Activated CD4-positive, alpha-beta memory T cell treated with anti-CD3 and anti-CD28 coated beads for 36 hours (primary cell): ENCODE results near the gene SLC22A15. TPM values are rescaled to one million over a fixed set of nuclear protein-coding genes. Genes with fewer than 3 reads are reported as not detected.
"Not testable (repeated sequence)": the region's sequence is repeated elsewhere in the genome, so short reads cannot be mapped to it uniquely, and the experiment has no call there.

Experiments
- CTCF ChIA-PET: fragments of 350-600 bp; sonication (Branson Sonifier 250); formaldehyde crosslinking; loops from one replicate; lab custom pipeline; 2021; ENCODE audit warnings: antibody characterized with exemption, inconsistent platforms; lab: Charles Lee
- POLR2A ChIA-PET: fragments of 350-600 bp; sonication (Branson Sonifier 250); formaldehyde crosslinking; loops from one replicate; lab custom pipeline; 2021; ENCODE audit warnings: antibody characterized with exemption; lab: Charles Lee
- DNase-seq: peaks from one replicate; pipeline ENCODE4 v3.0.0-alpha.2; 2020
- H3K27ac Mint-ChIP-seq: one replicate; pipeline ENCODE4 v1.8.0; 2021; ENCODE audit warnings: mixed read lengths
- H3K27me3 Mint-ChIP-seq: one replicate; pipeline ENCODE4 v1.8.0; 2021; ENCODE audit warnings: mixed read lengths
- H3K36me3 Mint-ChIP-seq: one replicate; pipeline ENCODE4 v1.8.0; 2021; ENCODE audit warnings: mixed read lengths
- H3K4me1 Mint-ChIP-seq: one replicate; pipeline ENCODE4 v1.8.0; 2021; ENCODE audit warnings: low read depth, mixed read lengths
- H3K4me3 Mint-ChIP-seq: one replicate; pipeline ENCODE4 v1.8.0; 2021; ENCODE audit warnings: mild to moderate bottlenecking, mixed read lengths
- H3K9me3 Mint-ChIP-seq: one replicate; pipeline ENCODE4 v1.8.0; 2021; ENCODE audit warnings: mixed read lengths
- intact Hi-C: fragments of 100-400 bp; cut with micrococcal nuclease; formaldehyde crosslinking; loops from one replicate; pipeline ENCODE4 v1.15.1; 2023
- total RNA-seq, 2 experiments: library from RNA; stranded (reverse); gene quantifications; one replicate each; pipeline ENCODE4 v1.2.3, GENCODE V29; 2021

The SLC22A15 gene
- total RNA-seq, 2 experiments from 2014 or later = 0.69 to 1.7 TPM

DNA sequence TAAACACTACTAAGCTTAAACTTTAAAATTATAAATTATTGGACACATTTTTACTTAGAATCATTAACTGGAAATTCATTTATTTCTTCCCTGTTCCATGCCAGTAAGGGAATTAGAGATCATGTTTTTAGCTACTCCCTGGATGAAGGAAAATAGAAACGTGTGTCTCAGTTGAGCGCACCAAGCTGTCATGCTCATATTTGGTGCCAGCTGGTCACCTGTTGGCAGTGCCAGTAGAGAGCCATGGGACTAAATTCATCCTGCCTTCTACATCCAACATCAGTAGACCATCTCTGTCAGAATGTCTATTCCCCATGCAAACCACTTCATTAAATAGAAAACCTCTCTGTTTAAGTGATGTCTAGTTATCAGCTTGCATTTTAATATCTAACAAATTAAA is 17.4 kb upstream of the SLC22A15 start:
- Mint-ChIP-seq H3K36me3 (no peaks in the 10 kb centered on the region), H3K9me3 (no peaks in the 10 kb centered on the region), H3K27ac (no peak overlapping the region), H3K4me1 (no peaks in the 10 kb centered on the region), H3K4me3 (no peak overlapping the region), H3K27me3 (peaks cover 30% of the 10 kb centered on the region)
- POLR2A ChIA-PET = no interaction called here
- DNase-seq = no peak
- intact Hi-C loops = no loop called here
- CTCF ChIA-PET = interaction anchor here (0.7 to 0.9 kb wide), 2 partner anchors 60 to 155 kb away, joined by 3 read pairs; no protein-coding TSS in a partner anchor

DNA sequence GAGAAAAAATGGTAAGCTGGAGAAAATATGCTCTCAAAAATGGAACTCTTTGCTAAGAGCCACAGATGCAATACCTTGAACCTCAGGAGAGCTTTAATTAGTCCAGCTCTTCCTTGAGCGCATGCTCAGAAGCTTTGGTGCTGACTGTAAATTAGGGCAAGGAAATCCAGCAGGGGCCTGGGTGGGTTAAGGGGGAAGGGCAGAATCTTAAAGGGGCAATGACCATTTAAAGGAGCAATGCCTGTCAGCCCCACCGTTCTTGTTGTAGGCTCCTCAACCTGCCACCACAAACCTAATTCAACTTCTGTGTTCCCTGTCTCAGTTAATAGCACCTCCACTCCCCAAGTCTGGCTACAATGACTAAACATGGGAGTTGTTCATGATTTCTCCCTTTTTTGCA is 6.8 kb upstream of the SLC22A15 start:
- POLR2A ChIA-PET = no interaction called here
- Mint-ChIP-seq H3K9me3 (no peaks in the 10 kb centered on the region), H3K27ac (no peak overlapping the region), H3K36me3 (no peaks in the 10 kb centered on the region), H3K4me3 (no peak overlapping the region), H3K27me3 (peaks cover 17% of the 10 kb centered on the region), H3K4me1 (no peaks in the 10 kb centered on the region)
- no peak for DNase-seq
- CTCF ChIA-PET = no interaction called here
- intact Hi-C loops = no loop called here

DNA sequence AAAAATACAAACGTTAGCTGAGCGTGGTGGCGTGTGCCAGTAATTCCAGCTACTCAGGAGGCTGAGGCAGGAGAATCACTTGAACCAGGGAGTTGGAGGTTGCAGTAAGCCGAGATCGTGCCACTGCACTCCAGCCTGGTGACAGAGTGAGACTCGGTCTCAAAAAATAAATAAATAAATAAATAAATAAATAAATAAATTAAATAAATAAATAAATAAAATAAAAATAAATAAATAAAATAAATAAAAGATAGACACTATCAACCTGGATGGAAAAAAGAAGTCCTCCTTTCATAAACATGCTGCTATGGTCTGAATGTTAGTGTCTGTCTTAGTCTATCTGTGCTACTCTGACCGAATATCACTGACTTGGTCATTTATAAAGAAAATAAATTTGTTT is 4.5 kb upstream of the SLC22A15 start:
- H3K4me1 Mint-ChIP-seq, H3K36me3 Mint-ChIP-seq, H3K27ac Mint-ChIP-seq, H3K27me3 Mint-ChIP-seq, CTCF ChIA-PET, DNase-seq, POLR2A ChIA-PET, intact Hi-C loops, H3K4me3 Mint-ChIP-seq, H3K9me3 Mint-ChIP-seq: not testable (repeated sequence)

DNA sequence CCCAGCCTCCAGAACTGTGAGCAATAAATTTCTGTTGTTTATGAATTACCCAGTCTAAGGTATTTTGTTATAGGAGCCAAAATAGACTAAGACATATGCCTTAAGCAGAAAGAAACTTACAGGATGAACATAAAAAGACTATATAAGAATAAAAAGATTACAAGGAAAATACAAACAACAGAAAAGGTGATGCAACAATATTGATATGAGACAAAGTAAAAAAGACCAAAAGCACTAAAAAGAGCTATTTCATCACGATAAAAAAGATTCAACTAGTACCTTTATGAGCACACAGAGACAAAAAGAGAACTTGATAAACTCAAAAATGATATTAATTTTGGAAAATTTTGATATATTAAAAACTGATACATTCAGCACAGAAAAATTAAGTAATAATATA is 3.2 kb upstream of the SLC22A15 start:
- POLR2A ChIA-PET = no interaction called here

DNA sequence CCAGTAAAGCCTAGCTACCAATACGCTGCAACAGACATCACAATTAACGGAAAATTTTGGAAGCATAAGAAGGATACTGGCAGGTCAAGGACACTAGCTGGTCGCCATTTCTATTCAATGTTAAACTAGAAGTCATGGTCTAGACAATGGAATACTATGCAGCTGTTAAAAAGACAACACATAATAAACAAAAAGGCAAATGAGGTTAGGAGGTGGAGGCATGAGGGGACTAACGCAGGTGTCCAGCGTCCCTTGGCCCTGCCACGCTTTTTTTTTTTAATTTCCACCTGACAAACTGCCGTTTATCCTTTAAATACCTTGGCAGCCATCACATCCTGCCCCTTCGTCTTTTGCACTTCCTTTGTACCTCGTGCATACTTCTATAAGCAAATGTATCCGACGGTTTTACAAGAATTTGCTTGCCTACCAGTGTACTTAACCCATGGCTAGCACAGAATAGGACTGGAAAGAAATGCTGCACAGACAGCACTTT is 698 bp upstream of the SLC22A15 start:
- Mint-ChIP-seq H3K36me3 (no peaks in the 10 kb centered on the region), H3K27me3 (peaks cover 21% of the 10 kb centered on the region), H3K4me3 (peak overlapping the region; percentile 79), H3K4me1 (peaks cover 4% of the 10 kb centered on the region), H3K27ac (peak overlapping the region; percentile 33), H3K9me3 (no peaks in the 10 kb centered on the region)
- DNase-seq = no peak
- intact Hi-C loops = no loop called here
- CTCF ChIA-PET = interaction anchor here (1.2 kb wide), 1 partner anchor 168 kb away, joined by 4 read pairs; no protein-coding TSS in a partner anchor
- POLR2A ChIA-PET = interaction anchor here (0.7 kb wide), 1 partner anchor 30 kb away, joined by 4 read pairs; no protein-coding TSS in a partner anchor

More for the DNA sequence above, 3.2 kb upstream of the SLC22A15 start:
- CTCF ChIA-PET = interaction anchor here (1.3 kb wide), 1 partner anchor 8 kb away, joined by 5 read pairs; no protein-coding TSS in a partner anchor
- intact Hi-C loops = no loop called here
- Mint-ChIP-seq H3K4me3 (no peak overlapping the region), H3K36me3 (no peaks in the 10 kb centered on the region), H3K4me1 (peaks cover 4% of the 10 kb centered on the region), H3K27me3 (peaks cover 18% of the 10 kb centered on the region), H3K9me3 (no peaks in the 10 kb centered on the region), H3K27ac (no peak overlapping the region)
- DNase-seq = no peak

DNA sequence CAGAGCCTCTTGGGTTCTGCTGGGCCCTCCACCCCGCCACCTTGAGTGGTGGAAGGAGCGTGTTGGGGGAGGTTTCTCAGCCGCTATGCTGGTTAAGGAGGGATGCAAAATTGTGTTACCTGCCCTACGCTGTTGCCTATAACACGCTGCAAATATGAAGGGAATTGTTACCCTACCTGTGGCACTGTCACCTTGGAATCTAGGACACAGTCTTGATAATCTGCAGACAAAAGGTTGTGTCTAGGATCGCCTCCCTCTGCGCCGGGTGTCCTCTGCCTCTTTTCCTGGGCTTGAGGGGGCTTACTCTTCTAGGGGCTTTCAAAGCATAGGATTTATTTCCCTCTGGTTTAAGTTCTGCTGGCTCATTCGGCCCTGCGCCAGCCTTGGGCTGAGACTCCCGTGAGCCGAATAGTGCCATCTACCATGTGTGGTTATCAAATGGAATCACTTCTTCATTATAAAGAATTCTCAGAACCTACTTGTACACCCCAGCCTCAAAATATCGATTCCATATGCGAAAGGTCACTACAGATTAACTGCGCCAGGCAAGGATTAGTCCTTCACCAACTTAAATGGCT is 697 bp downstream of the SLC22A15 start:
- Mint-ChIP-seq H3K27ac (no peak overlapping the region), H3K4me3 (peak overlapping the region; percentile 61), H3K4me1 (peaks cover 4% of the 10 kb centered on the region), H3K27me3 (peaks cover 19% of the 10 kb centered on the region), H3K36me3 (no peaks in the 10 kb centered on the region), H3K9me3 (no peaks in the 10 kb centered on the region)
- ChIA-PET CTCF (no interaction called here), POLR2A (no interaction called here)
- no peak for DNase-seq
- intact Hi-C loops = no loop called here

DNA sequence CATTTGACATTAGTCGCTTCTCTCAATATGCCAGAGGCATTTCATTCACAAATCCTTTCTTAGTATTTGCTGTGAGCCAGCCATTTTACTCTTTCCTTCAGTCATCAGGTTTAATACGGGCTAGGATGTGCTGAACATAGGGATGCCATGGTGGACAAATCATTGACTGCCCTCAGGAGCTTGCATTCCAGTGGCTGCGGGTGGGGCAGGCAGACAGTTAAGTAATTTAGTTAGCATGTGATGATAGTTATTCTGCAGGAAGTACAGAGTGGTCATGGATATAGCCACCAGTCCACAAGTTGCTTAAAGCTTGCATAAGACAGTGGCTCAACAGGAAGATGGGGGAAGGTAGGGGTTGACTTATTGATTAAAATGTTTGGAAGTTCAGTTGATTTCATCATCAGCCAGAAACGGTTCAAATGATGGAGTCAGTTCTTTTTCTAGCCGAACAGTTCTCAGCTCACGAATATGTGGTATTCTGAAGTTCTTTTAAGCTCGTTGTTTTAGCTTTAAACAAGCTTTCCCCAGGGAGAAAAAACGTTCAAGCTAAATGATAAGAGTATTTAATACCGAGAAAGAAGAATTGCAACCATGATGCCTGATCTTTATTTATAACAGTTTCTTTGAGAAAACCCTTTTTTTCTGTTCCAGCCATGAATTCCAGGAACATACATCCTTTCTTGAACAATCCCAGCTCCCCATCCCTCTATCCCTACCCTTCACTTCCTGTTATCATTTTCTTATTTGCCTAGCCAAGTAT is 1.4 kb downstream of the SLC22A15 start:
- DNase-seq = no peak
- peaks cover 4% of the 10 kb centered on the region for H3K4me1 Mint-ChIP-seq
- peak overlapping the region; percentile 61 for H3K4me3 Mint-ChIP-seq
- CTCF ChIA-PET = interaction anchor here (2.1 kb wide), 1 partner anchor 171 kb away, joined by 12 read pairs; no protein-coding TSS in a partner anchor
- H3K27me3 Mint-ChIP-seq = peaks cover 16% of the 10 kb centered on the region
- H3K9me3 Mint-ChIP-seq = no peaks in the 10 kb centered on the region
- intact Hi-C loops = no loop called here
- H3K36me3 Mint-ChIP-seq = no peaks in the 10 kb centered on the region
- no peak overlapping the region for H3K27ac Mint-ChIP-seq
- POLR2A ChIA-PET = no interaction called here

DNA sequence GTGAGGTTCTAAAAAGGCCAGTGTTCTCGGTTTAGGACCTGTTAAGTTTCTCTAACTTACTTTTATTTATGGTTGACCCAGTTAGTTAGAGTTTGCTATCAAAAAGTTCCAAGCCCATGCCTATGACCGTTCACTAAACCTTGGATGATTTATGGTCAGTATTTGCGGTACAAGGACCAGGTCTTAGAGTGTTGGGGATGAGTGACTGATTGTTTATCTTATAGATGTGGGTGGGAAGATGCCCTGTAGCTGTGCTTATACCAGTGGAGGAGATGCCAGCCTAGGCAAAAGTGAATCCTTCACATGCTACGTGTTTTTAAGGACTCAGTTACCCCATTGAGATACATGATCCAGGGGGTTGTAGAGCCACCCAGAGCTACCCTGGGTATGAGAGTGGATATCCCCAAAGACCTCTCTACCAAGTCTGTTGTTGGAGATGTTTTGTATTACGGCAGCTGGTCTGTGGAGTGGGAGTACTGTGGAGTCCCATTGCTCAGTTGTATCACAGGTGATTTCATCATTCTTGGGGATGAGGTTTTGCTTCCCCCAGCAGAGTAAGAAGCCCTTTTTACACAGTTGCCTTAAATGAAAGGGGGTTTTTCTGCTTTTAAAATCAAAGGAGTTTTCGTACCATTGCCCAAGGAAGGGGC is 2.1 kb downstream of the SLC22A15 start:
- Mint-ChIP-seq H3K36me3 (no peaks in the 10 kb centered on the region), H3K27ac (no peak overlapping the region), H3K4me1 (peaks cover 4% of the 10 kb centered on the region), H3K4me3 (no peak overlapping the region), H3K9me3 (no peaks in the 10 kb centered on the region), H3K27me3 (peaks cover 16% of the 10 kb centered on the region)
- DNase-seq = no peak
- POLR2A ChIA-PET = no interaction called here
- intact Hi-C loops = no loop called here
- CTCF ChIA-PET = interaction anchor here (0.6 to 2.1 kb wide), 3 partner anchors 171 to 406 kb away, joined by 3 to 12 read pairs (median 6); no protein-coding TSS in a partner anchor

DNA sequence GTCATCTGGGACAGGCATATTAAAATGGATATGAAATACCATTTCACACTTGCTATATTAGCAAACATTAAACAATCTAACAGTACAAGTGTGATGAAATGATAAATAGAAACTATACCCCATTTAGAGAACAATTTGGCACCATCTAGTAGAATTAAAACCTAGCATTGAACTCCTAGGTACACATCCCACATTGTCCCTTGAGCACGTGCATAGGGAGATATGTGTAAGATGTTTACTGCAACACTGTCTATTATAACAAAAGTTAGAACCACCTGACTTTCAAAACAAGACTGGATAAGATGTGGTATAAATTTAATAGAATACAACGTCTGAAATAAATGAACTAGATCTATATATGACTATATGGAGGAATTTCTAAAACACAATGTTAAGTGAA is 3.8 kb downstream of the SLC22A15 start:
- no peaks in the 10 kb centered on the region for H3K36me3 Mint-ChIP-seq
- CTCF ChIA-PET = interaction anchor here (1.2 to 1.6 kb wide), 3 partner anchors 208 to 372 kb away, joined by 3 to 6 read pairs (median 3); no protein-coding TSS in a partner anchor
- peaks cover 4% of the 10 kb centered on the region for H3K4me1 Mint-ChIP-seq
- no peak overlapping the region for H3K27ac Mint-ChIP-seq
- POLR2A ChIA-PET = no interaction called here
- intact Hi-C loops = no loop called here
- no peak overlapping the region for H3K4me3 Mint-ChIP-seq
- H3K27me3 Mint-ChIP-seq = peaks cover 16% of the 10 kb centered on the region
- DNase-seq = no peak
- no peaks in the 10 kb centered on the region for H3K9me3 Mint-ChIP-seq

DNA sequence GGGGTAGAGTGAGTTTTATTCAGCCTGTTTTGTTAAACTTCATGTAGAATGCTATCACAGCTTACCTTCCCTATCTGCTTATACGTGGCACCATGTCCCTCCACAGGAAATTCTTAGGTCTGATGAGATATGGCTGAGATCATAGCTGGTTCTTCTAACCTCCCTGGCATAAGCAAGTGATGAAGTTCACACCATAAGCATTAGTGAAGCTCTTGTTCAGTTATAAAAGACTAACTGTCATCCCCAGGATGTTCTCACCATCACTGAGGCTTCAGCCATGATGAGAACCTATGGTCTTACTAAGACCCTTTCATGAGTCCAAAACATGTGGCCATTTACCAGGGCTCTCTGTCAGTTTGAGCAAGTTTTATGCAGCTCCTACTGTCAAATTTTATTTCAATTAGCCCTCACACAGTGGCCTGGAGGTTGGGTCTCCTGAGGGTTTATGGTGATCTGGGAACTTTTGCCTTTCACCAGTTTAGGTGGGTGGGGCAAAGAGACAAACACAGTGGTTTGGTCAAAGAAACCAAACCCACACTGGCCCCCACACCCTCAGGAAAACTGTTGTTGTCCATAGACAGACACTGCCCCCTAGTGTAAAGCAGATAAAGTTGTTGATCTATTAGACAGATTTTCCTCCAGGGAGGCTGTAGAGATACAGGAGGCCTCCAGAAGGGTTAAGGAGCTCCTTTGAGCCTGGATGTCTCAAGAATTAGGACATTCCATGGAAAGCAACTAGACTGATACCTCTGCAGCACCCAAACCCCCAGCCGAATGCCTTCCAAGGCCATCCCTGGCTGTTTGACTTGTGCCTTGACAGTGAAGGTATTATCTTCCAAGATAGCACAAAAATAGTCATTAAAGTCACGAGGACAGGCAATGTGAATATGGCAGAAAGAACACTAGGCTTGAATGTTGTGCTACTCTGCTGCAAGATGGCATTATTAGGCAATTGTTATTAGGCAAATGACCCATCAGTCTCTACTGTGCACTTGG is 5.0 kb downstream of the SLC22A15 start:
- ChIA-PET CTCF (interaction anchor here (0.6 to 3.0 kb wide), 31 partner anchors 8 to 844 kb away, joined by 3 to 11 read pairs (median 4); no protein-coding TSS in a partner anchor), POLR2A (no interaction called here)
- DNase-seq = no peak
- Mint-ChIP-seq H3K4me3 (no peak overlapping the region), H3K27ac (no peak overlapping the region), H3K27me3 (peaks cover 12% of the 10 kb centered on the region), H3K9me3 (no peaks in the 10 kb centered on the region), H3K36me3 (no peaks in the 10 kb centered on the region), H3K4me1 (no peaks in the 10 kb centered on the region)
- intact Hi-C loops = loop anchor here (1.0 kb wide), 2 partner anchors 174 to 264 kb away; no protein-coding TSS in a partner anchor

DNA sequence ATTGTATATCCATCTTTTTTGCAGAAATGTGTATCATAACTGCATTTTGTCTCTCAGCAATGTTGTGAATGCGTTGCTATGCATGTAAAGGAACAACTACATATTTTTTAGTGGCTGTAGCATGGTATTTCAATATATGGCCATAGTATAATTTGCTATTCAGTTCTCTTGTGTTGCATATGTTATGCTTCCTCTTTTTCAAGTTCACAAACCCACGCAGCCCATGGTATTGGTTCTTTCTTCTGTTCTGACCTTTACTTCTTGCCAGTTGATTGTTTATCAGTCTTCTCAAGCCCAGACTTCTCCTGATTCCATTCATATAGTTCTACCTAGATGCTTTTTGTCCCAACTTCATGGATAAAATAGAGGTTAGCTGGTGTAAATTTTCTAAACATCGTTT is 6.1 kb downstream of the SLC22A15 start:
- Mint-ChIP-seq H3K4me3 (no peak overlapping the region), H3K27me3 (peaks cover 6% of the 10 kb centered on the region), H3K9me3 (no peaks in the 10 kb centered on the region), H3K36me3 (no peaks in the 10 kb centered on the region), H3K4me1 (no peaks in the 10 kb centered on the region), H3K27ac (no peak overlapping the region)
- intact Hi-C loops = no loop called here
- POLR2A ChIA-PET = no interaction called here
- DNase-seq = no peak
- CTCF ChIA-PET = interaction anchor here (1.0 to 3.0 kb wide), 6 partner anchors 10 to 374 kb away, joined by 3 to 9 read pairs (median 6); no protein-coding TSS in a partner anchor
